Mesendoderm (in vitro differentiated cells): Measurements from ENCODE around the gene SLC25A23.
"Not testable (repeated sequence)": the region's sequence is repeated elsewhere in the genome, so short reads cannot be mapped to it uniquely, and the experiment has no call there.

Source experiments
- DNase-seq: peaks from one replicate; pipeline ENCODE4 v3.0.0; 2013
- H2AK5ac ChIP-seq: 2 replicates; pipeline ENCODE4 v1.6.1; 2013; ENCODE audit warnings: low read length, inconsistent platforms
- H2BK120ac ChIP-seq: 2 replicates; pipeline ENCODE4 v1.6.1; 2013; ENCODE audit warnings: low read depth, mild to moderate bottlenecking, low read length, moderate library complexity, mixed read lengths
- H2BK15ac ChIP-seq: replicated peaks from 2 replicates; pipeline ENCODE4 v1.6.1; 2013; ENCODE audit warnings: low read depth, mild to moderate bottlenecking, moderate library complexity
- H2BK5ac ChIP-seq: 2 replicates; pipeline ENCODE4 v1.6.1; 2013; ENCODE audit warnings: low read length, inconsistent platforms
- H3K18ac ChIP-seq: 2 replicates; pipeline ENCODE4 v1.6.1; 2013; ENCODE audit warnings: mild to moderate bottlenecking, low read length, mixed read lengths
- H3K23ac ChIP-seq: one replicate; pipeline ENCODE4 v1.6.1; 2013; ENCODE audit warnings: low read length
- H3K27ac ChIP-seq: 2 replicates; pipeline ENCODE4 v1.5.1; 2013; ENCODE audit warnings: low read depth, mild to moderate bottlenecking, inconsistent platforms, low read length, moderate library complexity
- H3K27me3 ChIP-seq: 2 replicates; pipeline ENCODE4 v1.6.1; 2013; ENCODE audit warnings: low read length, control low read depth, mild to moderate bottlenecking, inconsistent platforms; ENCODE audit not compliant: insufficient read depth, poor library complexity
- H3K36me3 ChIP-seq: 2 replicates; pipeline ENCODE4 v1.6.1; 2013; ENCODE audit warnings: low read length, inconsistent platforms; ENCODE audit not compliant: control insufficient read depth, insufficient read depth
- H3K4ac ChIP-seq: one replicate; pipeline ENCODE4 v1.6.1; 2013; ENCODE audit warnings: low read depth, mild to moderate bottlenecking, low read length, moderate library complexity
- H3K4me1 ChIP-seq: 2 replicates; pipeline ENCODE4 v1.6.1; 2013; ENCODE audit warnings: low read depth, low read length, inconsistent platforms; ENCODE audit not compliant: control insufficient read depth
- H3K4me2 ChIP-seq: 2 replicates; pipeline ENCODE4 v1.6.1; 2013; ENCODE audit warnings: low read length
- H3K4me3 ChIP-seq: 2 replicates; pipeline ENCODE4 v1.5.1; 2013; ENCODE audit warnings: mild to moderate bottlenecking, low read length
- H3K56ac ChIP-seq: one replicate; pipeline ENCODE4 v1.6.1; 2013; ENCODE audit warnings: low read length
- H3K79me1 ChIP-seq: 2 replicates; pipeline ENCODE4 v1.6.1; 2013; ENCODE audit warnings: low read length, inconsistent platforms
- H3K79me2 ChIP-seq: 2 replicates; pipeline ENCODE4 v1.6.1; 2013; ENCODE audit warnings: mild to moderate bottlenecking, low read length; ENCODE audit not compliant: control insufficient read depth, insufficient read depth
- H3K9ac ChIP-seq: 2 replicates; pipeline ENCODE4 v1.6.1; 2013; ENCODE audit warnings: low read length, inconsistent platforms
- H4K5ac ChIP-seq: one replicate; pipeline ENCODE4 v1.6.1; 2013; ENCODE audit warnings: low read length
- H4K8ac ChIP-seq: one replicate; pipeline ENCODE4 v1.6.1; 2013; ENCODE audit warnings: low read depth, mild to moderate bottlenecking, control low read depth, low read length, moderate library complexity
- WGBS: extraction: QIAGEN DNeasy Blood & Tissue Kit; methylation state at CpG from one replicate; pipeline ENCODE4 v1.1.7; 2013; ENCODE audit warnings: low lambda C conversion rate, missing lambda C conversion rate; ENCODE audit not compliant: insufficient coverage; ENCODE audit errors: extremely low coverage; 5-methylcytosine and 5-hydroxymethylcytosine counted together

SLC25A23 gene

GRCh38 chr19:6409346-6409745, 50.2 kb downstream of the SLC25A23 start:
- Histone ChIP-seq H3K36me3 (peaks cover 1% of the 10 kb centered on the region), H3K4me3 (no peak overlapping the region), H3K79me1 (no peaks in the 10 kb centered on the region), H2BK120ac (no peak overlapping the region), H3K27me3 (no peaks in the 10 kb centered on the region), H3K56ac (no peak overlapping the region), H3K4ac (no peak overlapping the region), H3K79me2 (no peaks in the 10 kb centered on the region), H3K18ac (no peak overlapping the region), H3K4me1 (no peaks in the 10 kb centered on the region), H2AK5ac (no peak overlapping the region), H3K4me2 (no peak overlapping the region), H4K5ac (no peak overlapping the region), H4K8ac (no peak overlapping the region), H3K27ac (no peak overlapping the region), H3K23ac (no peak overlapping the region), H3K9ac (no peak overlapping the region), H2BK5ac (no peak overlapping the region), H2BK15ac (no peak overlapping the region)
- no CpG with 5 or more reads among the region's 6 CpGs for WGBS
- no peak for DNase-seq

- Histone ChIP-seq H2BK15ac (no peak overlapping the region), H3K79me2 (no peaks in the 10 kb centered on the region), H3K23ac (no peak overlapping the region), H2BK120ac (no peak overlapping the region), H3K27ac (no peak overlapping the region), H3K4me1 (no peaks in the 10 kb centered on the region), H3K79me1 (no peaks in the 10 kb centered on the region), H3K4me3 (no peak overlapping the region), H4K8ac (no peak overlapping the region), H3K36me3 (no peaks in the 10 kb centered on the region), H2AK5ac (no peak overlapping the region), H2BK5ac (no peak overlapping the region), H3K9ac (no peak overlapping the region), H3K4ac (no peak overlapping the region), H3K27me3 (no peaks in the 10 kb centered on the region), H3K56ac (no peak overlapping the region), H3K18ac (no peak overlapping the region), H4K5ac (no peak overlapping the region), H3K4me2 (no peak overlapping the region)
- WGBS, result no CpG with 5 or more reads among the region's 5 CpGs
- no peak for DNase-seq
Observed at GRCh38 chr19:6406401-6406800, 53.2 kb downstream of the SLC25A23 start.

- Histone ChIP-seq H2BK120ac (no peak overlapping the region), H3K4me2 (no peak overlapping the region), H2BK15ac (no peak overlapping the region), H3K4me3 (no peak overlapping the region), H3K36me3 (no peaks in the 10 kb centered on the region), H3K18ac (no peak overlapping the region), H3K79me2 (no peaks in the 10 kb centered on the region), H4K8ac (no peak overlapping the region), H3K27ac (no peak overlapping the region), H3K56ac (no peak overlapping the region), H2AK5ac (no peak overlapping the region), H3K23ac (no peak overlapping the region), H3K79me1 (no peaks in the 10 kb centered on the region), H3K4ac (no peak overlapping the region), H4K5ac (no peak overlapping the region), H3K27me3 (no peaks in the 10 kb centered on the region), H3K4me1 (no peaks in the 10 kb centered on the region), H2BK5ac (no peak overlapping the region), H3K9ac (no peak overlapping the region)
- no peak for DNase-seq
- WGBS, result no CpG with 5 or more reads among the region's 22 CpGs
Observed at GRCh38 chr19:6402837-6403608, 56.6 kb downstream of the SLC25A23 start.

GRCh38 chr19:6402058-6402457, 57.5 kb downstream of the SLC25A23 start:
- Histone ChIP-seq H2AK5ac (no peak overlapping the region), H3K4me2 (no peak overlapping the region), H3K79me2 (no peaks in the 10 kb centered on the region), H3K79me1 (no peaks in the 10 kb centered on the region), H3K23ac (no peak overlapping the region), H3K4me3 (no peak overlapping the region), H3K4me1 (no peaks in the 10 kb centered on the region), H4K5ac (no peak overlapping the region), H4K8ac (no peak overlapping the region), H2BK120ac (no peak overlapping the region), H3K18ac (no peak overlapping the region), H3K9ac (no peak overlapping the region), H3K27ac (no peak overlapping the region), H2BK5ac (no peak overlapping the region), H2BK15ac (no peak overlapping the region), H3K4ac (no peak overlapping the region), H3K56ac (no peak overlapping the region), H3K27me3 (no peaks in the 10 kb centered on the region), H3K36me3 (no peaks in the 10 kb centered on the region)
- WGBS, result no CpG with 5 or more reads among the region's 10 CpGs
- DNase-seq, result no peak

GRCh38 chr19:6400062-6400944, 59.3 kb downstream of the SLC25A23 start:
- not testable (repeated sequence) for H3K18ac ChIP-seq, H2BK5ac ChIP-seq, H2BK120ac ChIP-seq, DNase-seq, H2BK15ac ChIP-seq, H3K79me1 ChIP-seq, H4K5ac ChIP-seq, H3K9ac ChIP-seq, H3K79me2 ChIP-seq, H3K4me1 ChIP-seq, H3K4ac ChIP-seq, H3K27ac ChIP-seq, H3K27me3 ChIP-seq, H3K4me3 ChIP-seq, H3K56ac ChIP-seq, H2AK5ac ChIP-seq, H4K8ac ChIP-seq, H3K4me2 ChIP-seq, H3K23ac ChIP-seq, H3K36me3 ChIP-seq
- WGBS, result no CpG with 5 or more reads among the region's 23 CpGs
